Prostate gland (tissue), 2 donors: Measurements from ENCODE around the gene SLFN5.

Source experiments
- CTCF ChIP-seq, 4 experiments: fragments of 200-600 bp in 2 of 4; fragments of 450-650 bp in 2 of 4; sonication (generic) in 2 of 4; IDR thresholded peaks; 1 replicate in 3 of 4; 2 replicates in 1 of 4; pipeline ENCODE4 v1.5.1; 2016 to 2019; ENCODE audit warnings: antibody characterized with exemption in 4 of 4, mild to moderate bottlenecking in 2 of 4, moderate library complexity in 2 of 4
- POLR2A ChIP-seq: fragments of 450-650 bp; IDR thresholded peaks from one replicate; pipeline ENCODE4 v1.6.1; 2016; ENCODE audit warnings: antibody characterized with exemption, mild to moderate bottlenecking
- POLR2AphosphoS5 ChIP-seq: sonication (generic); formaldehyde crosslinking; IDR thresholded peaks from one replicate; pipeline ENCODE4 v1.6.1; 2017; ENCODE audit warnings: antibody characterized with exemption

DNA sequence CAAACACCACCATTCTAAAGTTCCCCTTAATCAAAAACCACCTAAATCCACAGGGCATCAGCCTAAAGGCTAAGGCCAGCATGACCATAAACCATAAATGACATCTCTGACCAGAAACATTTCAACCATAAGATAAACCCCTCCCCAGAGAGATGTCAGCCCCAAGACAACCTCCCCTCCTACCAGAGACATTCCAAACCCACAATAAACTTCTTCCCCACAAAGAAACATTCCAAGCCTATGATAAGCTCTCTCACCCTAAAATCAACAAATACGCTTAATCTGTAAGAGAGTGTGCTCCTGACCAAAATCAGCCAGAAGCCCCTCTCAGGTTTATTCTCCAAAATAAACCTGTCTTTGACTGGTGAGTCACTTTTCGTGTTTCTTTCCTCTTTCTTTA lies 54.8 kb downstream of the SLFN5 start:
- TF ChIP-seq CTCF (IDR thresholded peaks at IDR 0.05), result no peak
- TF ChIP-seq POLR2AphosphoS5, result no peak
- no peak for TF ChIP-seq POLR2A
